Glutamatergic neuron (in vitro differentiated cells): ENCODE measurements around the gene HIPK4. TPM values are rescaled to one million over a fixed set of nuclear protein-coding genes. Genes with fewer than 3 reads are reported as not detected.

Experiments
- DNase-seq: peaks from one replicate; pipeline ENCODE4 v3.0.0; 2022
- H3K27ac Mint-ChIP-seq: one replicate; pipeline ENCODE4 v1.8.0; 2020; ENCODE audit warnings: mild to moderate bottlenecking, mixed read lengths, inconsistent platforms; ENCODE audit not compliant: unreplicated experiment
- H3K27me3 Mint-ChIP-seq: one replicate; pipeline ENCODE4 v1.8.0; 2020; ENCODE audit warnings: mild to moderate bottlenecking, moderate library complexity, mixed read lengths, inconsistent platforms; ENCODE audit not compliant: unreplicated experiment
- H3K36me3 Mint-ChIP-seq: one replicate; pipeline ENCODE4 v1.8.0; 2020; ENCODE audit warnings: mild to moderate bottlenecking, mixed read lengths, inconsistent platforms; ENCODE audit not compliant: unreplicated experiment
- H3K4me1 Mint-ChIP-seq: one replicate; pipeline ENCODE4 v1.8.0; 2020; ENCODE audit warnings: mild to moderate bottlenecking, low read depth, mixed read lengths, inconsistent platforms; ENCODE audit not compliant: unreplicated experiment
- H3K4me3 Mint-ChIP-seq: one replicate; pipeline ENCODE4 v1.8.0; 2020; ENCODE audit warnings: mild to moderate bottlenecking, mixed read lengths, inconsistent platforms; ENCODE audit not compliant: unreplicated experiment
- H3K9me3 Mint-ChIP-seq: one replicate; pipeline ENCODE4 v1.8.0; 2020; ENCODE audit warnings: mild to moderate bottlenecking, moderate library complexity, mixed read lengths, inconsistent platforms; ENCODE audit not compliant: unreplicated experiment
- total RNA-seq: library from RNA; stranded (reverse); fragmentation: NEBNext Ultra II Directional; extraction: Animal tissue kit (Norgen Biotek cat#: 25700); gene quantifications from one replicate; pipeline ENCODE4 v1.2.1, GENCODE V29; 2021; ENCODE audit not compliant: unreplicated experiment
- TF ChIP-seq, protein P1 (sequence below): fragments of 200-600 bp; sonication (generic); IDR thresholded peaks from one replicate; pipeline ENCODE4 v1.5.0; 2021; ENCODE audit not compliant: partially characterized antibody, unreplicated experiment

The HIPK4 gene
- total RNA-seq, 1 donor from 2014 or later: not detected

DNA sequence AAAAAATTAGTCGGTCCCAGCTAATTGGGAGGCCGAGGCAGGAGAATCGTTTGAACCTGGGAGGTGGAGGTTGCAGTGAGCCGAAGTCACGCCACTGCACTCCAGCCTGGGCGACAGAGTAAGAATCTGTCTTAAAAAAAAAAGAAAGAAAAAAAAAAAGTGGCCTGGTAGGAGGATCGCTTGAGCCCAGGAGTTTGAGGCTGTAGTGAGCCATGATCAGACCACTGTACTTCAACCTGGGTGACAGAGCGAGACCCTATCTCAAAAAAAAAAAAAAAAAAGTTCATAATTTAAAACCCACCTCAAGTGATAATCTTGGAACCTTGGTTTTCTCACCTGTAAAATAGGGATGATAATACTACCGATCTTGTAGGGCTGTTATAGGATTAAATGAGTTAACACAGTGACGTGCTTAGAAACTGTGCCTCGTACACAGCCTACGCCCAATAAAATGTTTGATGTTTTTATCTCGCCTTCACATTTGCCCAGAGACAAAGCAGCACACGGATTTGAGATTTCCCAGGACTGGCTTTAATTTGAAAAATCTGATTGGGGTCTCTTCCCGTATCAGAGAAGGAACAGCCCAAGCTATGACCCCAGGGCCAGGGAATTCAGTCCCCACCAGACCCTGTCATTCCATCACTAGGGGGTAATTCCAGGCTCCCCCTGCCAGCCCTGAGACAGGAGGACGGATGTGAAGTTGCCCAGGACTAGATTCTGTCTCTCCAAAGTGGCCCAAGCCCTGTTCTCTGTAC lies 32.2 kb upstream of the HIPK4 start:
- H3K27ac Mint-ChIP-seq: peak overlapping the region; percentile 49
- H3K9me3 Mint-ChIP-seq: peaks cover 8% of the 10 kb centered on the region
- H3K27me3 Mint-ChIP-seq: peaks cover 11% of the 10 kb centered on the region
- no peaks in the 10 kb centered on the region for H3K36me3 Mint-ChIP-seq
- no peak for DNase-seq
- peaks cover 27% of the 10 kb centered on the region for H3K4me1 Mint-ChIP-seq
- peak overlapping the region; percentile 18 for H3K4me3 Mint-ChIP-seq
- TF ChIP-seq, protein P1, sequence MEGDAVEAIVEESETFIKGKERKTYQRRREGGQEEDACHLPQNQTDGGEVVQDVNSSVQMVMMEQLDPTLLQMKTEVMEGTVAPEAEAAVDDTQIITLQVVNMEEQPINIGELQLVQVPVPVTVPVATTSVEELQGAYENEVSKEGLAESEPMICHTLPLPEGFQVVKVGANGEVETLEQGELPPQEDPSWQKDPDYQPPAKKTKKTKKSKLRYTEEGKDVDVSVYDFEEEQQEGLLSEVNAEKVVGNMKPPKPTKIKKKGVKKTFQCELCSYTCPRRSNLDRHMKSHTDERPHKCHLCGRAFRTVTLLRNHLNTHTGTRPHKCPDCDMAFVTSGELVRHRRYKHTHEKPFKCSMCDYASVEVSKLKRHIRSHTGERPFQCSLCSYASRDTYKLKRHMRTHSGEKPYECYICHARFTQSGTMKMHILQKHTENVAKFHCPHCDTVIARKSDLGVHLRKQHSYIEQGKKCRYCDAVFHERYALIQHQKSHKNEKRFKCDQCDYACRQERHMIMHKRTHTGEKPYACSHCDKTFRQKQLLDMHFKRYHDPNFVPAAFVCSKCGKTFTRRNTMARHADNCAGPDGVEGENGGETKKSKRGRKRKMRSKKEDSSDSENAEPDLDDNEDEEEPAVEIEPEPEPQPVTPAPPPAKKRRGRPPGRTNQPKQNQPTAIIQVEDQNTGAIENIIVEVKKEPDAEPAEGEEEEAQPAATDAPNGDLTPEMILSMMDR: no peak

DNA sequence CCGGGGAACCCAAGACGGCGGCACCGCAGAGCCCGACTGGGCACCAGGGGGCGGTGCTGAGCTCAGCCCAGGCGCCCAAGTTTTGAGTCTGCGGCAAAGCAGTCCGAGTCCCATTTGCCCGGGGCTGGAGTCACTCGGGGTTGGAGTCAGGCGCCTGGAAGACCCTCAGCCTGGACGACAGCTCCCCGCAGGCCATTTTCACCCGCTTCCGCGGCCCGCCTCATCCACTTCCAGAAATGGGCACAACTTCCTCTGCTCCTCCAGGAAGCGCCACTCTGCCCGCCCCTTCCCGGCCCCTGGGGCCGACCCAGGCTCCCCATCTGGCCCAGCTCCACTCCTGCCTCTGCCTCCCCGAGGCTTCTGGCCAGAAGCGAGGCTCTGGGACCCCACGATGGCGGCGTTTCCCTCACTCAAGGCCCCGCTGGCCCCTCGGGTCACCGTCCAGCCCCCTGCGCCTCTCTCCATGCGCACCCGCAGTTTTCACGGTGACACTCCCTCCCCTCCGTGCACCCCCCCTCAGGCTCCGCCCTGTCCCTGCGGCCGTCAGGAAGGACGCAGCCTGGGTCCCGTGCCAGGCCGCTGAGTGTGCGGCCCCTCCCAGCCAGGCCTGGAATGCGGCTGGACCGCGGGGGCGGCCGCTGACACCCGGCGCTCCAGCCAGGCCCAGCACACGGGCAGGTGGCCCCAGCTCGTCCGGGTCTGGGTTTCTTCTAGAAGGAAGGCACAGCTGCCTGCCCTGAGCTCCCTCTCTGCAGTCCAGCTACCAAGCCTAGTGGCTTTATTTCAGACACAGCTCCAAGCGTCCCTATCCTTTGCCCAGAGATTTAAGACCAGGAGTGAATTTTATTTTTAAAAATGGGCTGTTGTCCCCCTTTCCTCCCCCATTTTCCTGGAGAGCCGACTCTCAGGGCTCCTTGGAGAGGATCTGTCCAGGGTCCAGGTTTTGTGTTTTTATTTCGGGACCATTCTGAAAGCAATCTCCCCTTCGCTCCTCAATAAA lies 31.1 kb upstream of the HIPK4 start:
- Mint-ChIP-seq H3K4me3 (peak overlapping the region; percentile 75), H3K27me3 (peaks cover 11% of the 10 kb centered on the region), H3K27ac (peak overlapping the region; percentile 82), H3K36me3 (no peaks in the 10 kb centered on the region), H3K4me1 (peaks cover 30% of the 10 kb centered on the region), H3K9me3 (peaks cover 11% of the 10 kb centered on the region)
- peak; percentile 89 for DNase-seq
- TF ChIP-seq, protein P1: peak; percentile 94

DNA sequence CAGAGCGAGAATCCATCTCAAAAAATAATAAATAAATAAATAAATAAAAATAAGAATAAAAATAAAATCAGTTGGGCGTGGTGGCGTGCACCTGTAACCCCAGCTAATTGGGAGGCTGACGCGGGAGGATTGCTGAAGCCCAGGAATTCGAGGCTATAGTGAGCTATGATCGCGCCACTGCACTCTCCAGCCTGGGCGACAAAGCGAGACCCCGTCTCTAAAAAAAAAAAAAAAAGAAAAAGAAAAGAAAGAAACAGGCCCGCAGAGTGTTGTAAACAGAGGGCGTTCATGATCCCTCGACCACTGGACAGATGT lies 30.4 kb upstream of the HIPK4 start:
- TF ChIP-seq, protein P1: no peak
- Mint-ChIP-seq H3K27me3 (peaks cover 8% of the 10 kb centered on the region), H3K4me1 (peaks cover 30% of the 10 kb centered on the region), H3K36me3 (no peaks in the 10 kb centered on the region), H3K4me3 (peak overlapping the region; percentile 75), H3K27ac (peak overlapping the region; percentile 71), H3K9me3 (peaks cover 12% of the 10 kb centered on the region)
- DNase-seq: no peak

DNA sequence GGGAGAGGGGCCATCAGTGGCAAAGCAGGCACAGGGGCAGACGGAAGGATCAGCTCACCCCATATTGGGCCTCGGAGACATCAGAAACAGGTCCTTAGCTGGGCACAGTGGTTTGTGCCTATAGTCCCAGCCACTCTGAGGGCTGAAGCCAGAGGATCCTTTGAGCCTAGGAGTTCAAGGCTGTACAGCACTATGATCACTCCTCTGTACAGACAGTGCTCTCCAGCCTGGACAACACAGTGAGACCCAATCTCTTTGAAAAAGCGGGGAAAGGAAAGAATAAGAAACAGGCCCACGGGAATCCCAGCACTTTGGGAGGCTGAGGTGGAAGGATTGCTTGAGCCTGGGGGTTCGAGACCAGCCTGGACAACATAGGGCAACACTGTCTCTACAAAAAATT lies 29.8 kb upstream of the HIPK4 start:
- DNase-seq: no peak
- Mint-ChIP-seq H3K9me3 (peaks cover 9% of the 10 kb centered on the region), H3K4me1 (peaks cover 28% of the 10 kb centered on the region), H3K4me3 (peak overlapping the region; percentile 57), H3K36me3 (no peaks in the 10 kb centered on the region), H3K27ac (peak overlapping the region; percentile 71), H3K27me3 (peaks cover 8% of the 10 kb centered on the region)
- TF ChIP-seq, protein P1: no peak
